GM21526 (cell line): ENCODE results near the gene PBOV1.
"Not testable (repeated sequence)": the region's sequence is repeated elsewhere in the genome, so short reads cannot be mapped to it uniquely, and the experiment has no call there.

Experiments used
- ATAC-seq: cut with Tn5 transposase; IDR thresholded peaks from one replicate; pipeline ENCODE4 v1.9.1; 2021; ENCODE audit warnings: moderate library complexity; ENCODE audit not compliant: unreplicated experiment, low FRiP score

Gene PBOV1

DNA sequence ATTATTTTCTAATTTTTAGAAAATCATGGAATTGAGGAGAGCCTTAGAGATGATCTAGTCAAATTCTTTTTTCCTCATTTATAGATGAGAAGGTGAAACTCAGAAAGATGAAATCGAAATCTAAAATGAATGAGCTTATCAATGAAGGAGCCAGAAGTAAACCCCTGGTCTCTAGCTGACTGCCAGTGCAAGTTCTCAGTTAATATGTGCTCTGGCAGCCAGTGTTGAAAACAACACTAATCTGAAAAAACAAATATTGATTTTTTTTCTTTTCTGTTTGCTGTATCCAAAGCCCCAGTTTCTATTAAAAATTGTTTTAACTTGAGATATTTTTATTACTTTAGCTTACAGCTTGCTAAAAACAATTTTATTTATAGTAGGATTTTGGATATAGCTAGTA lies 21.5 kb upstream of the PBOV1 start:
- ATAC-seq, result no peak

DNA sequence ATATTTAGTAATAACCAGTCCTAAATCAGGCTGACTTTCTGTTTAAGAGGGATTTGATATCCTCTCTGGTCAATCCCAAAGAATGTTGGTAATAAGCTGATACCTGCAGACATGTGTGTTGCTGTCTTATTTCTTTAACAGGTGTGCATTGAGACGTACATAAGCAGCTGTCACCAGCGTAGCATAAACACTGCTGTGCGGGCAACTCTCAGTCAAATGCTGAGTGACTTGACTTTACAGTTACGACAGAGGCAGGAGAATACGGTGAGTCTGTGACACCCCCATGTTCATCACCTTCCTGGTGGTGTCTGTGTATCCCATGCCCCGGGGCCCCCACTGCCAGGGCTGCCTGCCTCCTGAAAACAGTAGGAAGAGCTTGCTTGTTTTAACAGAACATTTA lies 20.1 kb upstream of the PBOV1 start:
- no peak for ATAC-seq

DNA sequence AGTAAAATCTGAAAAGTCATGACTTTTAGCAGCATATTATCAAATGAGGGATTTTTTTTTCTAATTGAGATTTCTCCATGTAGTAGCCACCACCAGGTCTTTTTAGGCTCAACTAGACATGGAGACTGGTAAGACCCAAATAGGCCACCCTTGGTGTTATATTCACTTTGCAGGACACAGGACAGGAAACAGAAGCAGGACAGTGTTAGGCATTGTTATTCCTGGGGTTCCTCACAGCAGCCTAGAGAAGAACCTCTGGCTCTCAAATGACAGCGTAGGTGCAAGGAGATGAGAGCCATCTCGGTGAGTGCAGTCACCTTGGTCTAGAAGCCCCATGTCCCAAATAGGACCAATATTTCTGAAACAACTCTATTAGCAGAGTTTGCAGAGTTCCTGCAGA lies 19.2 kb upstream of the PBOV1 start:
- no peak for ATAC-seq

DNA sequence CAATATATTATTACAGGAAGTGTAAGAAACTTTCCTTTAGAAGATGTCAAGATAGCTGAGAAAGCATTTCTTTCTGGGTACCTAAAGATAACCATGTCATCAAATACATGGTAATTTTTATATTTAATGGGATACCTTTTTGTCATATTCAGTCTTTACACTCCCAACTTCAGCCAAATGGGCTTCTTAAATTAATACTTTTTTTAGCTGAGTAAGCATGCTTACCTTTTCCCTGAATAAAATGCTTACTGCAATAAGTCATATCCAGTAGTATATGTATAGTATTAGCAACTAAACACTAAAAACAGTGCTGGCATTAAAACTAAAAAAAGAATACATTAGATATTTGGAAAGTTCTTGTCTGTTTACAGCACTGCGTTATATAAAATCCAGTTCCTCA lies 17.4 kb upstream of the PBOV1 start:
- no peak for ATAC-seq

DNA sequence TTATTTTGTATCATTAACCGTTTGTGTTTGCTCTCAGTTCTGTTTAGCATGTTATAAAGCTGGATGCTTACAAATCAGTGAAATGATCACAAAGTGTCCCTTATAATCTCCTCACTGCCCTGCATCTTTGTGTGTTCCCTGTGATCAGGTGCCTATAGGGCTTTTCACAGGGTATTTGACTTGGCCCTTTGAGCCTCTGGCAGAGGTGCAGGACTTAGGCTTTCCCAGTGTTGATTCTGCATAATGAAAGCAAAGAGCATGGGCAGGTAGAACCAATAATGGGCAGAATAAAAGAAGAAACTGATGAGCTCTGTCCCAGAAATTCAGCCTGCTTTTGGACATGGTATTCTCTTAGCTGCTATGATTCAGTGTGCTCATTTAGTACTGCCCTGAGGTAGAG lies 16.9 kb upstream of the PBOV1 start:
- ATAC-seq, result no peak

DNA sequence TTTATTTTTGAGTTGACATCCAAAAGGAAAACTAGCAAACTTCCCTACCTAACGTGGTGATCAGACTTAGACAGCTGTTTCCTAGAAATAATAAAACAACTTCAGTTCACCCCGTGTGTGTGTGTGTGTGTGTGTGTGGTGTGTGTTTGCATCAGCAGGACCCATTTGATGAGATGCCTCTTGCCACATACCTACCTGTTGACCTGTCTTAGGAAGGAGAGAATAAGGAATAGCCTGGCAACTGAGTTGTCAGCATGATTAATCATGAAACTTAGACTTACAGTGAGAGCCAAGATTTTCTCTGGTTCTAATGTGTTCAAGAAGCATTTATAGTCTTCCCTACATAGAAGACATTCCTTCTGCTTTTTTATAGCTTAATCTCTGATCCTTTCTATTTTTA lies 16.1 kb upstream of the PBOV1 start:
- ATAC-seq, result no peak

DNA sequence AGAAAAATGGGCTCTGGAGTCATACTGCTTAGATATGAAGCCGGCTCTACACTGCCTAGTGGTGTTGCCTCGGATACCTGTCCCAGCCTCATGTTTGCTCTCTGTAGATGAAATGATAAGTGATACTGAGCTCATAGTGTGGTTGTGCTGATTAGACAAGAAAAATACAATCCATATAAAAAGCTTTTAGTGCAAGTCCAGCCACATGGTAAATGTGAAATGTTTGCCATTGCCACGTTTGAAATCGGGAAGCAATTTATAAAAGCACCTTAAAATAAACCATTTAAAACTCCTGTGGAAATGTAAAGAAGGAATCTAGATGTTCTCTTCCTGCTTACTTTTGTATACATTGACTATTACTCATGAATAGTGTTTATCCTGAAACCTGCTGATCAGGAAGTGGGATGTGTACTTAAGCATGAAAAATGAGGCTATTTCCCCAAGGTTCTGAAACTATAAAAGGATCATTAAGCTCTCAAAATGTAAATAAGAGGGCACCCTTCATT lies 13.1 kb upstream of the PBOV1 start:
- ATAC-seq, result no peak

DNA sequence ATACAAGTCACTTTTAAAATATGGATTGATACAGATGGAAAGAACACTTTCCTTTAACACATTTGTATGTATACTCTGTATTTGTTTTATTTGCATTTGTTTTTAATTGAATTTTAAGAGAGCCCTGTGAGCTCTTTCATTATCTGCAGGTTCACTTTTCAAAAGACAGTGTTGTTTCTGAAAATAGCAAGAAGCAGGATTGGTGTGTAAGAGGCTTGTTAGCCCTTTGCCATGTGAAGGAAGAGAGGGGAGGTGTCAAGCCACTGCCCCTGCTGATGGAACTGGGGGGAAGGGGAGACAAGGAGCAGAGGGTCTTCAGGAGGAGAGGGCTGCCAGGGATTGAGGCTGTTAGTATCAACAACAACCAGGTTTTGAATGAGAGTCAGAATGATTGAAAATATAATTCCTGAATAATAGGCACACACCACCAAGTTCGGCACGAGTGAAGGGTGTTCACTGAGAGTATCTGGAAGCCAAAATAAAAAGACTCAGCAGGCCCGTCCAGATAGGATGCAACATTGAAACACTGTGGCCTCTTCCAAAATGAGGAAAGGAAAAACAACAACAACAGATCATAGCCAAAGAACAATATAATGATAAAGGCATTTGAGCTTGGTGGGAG lies 12.6 kb upstream of the PBOV1 start:
- no peak for ATAC-seq

DNA sequence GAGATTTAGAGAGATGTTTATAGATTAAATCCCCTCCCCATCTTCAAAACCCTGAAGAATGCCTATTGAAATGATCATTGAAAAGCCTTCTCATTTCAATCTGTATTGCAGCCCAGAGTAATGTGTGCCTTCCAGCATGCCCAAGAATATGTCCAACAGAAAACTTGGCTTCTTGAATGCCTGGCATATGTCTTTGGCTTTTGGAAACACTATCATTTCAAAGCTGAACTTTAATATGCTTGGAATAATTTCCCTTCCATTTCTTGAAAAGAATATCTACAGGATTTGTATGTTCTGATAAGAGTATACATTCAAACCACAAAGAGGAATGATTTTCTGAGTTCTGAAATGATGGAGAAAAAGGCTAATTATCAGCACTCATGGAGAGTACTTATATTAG lies 11.9 kb upstream of the PBOV1 start:
- no peak for ATAC-seq

DNA sequence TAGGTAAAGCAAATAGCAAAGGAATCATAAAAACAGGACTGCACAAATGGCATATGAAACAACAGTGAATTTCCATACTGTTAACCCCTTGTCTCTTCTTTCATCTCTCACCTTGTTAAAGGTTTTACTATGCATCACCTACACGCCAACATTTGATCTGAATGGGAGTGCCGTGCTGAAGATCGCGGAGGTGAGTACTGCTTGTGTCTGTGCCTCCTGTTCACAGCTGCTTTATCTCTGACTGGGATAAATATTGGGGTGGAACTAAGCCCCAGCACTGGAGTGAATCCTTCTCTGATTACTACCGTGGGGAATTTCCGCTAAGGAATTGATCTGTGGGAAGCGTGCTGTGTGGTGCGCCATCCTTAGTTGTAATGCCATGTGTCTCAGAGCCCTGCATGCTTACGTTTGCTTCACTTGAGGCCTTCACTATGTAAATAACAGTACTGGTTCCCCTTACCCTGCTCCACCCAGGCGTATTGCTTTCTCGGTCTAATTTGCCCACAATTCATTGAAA lies 11.4 kb upstream of the PBOV1 start:
- ATAC-seq, result no peak

DNA sequence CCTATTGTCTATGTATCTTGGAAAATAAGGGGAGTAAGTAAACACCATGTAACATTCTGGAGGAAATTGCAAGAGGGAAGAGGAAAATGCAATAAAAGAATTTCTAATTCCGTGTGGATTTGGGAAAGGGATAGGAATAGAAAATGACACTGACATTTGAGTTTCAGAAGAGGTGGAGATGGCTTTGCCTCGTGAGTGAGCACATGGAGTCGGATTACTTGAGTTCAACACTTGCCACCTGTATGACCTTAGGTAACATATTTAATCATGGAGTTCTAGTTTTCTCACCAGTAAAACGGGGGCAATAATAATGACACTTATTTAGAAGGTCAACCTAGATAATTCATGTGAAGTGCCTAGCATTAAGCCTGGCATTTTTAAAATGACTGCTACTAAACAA lies 10.8 kb upstream of the PBOV1 start:
- no peak for ATAC-seq

DNA sequence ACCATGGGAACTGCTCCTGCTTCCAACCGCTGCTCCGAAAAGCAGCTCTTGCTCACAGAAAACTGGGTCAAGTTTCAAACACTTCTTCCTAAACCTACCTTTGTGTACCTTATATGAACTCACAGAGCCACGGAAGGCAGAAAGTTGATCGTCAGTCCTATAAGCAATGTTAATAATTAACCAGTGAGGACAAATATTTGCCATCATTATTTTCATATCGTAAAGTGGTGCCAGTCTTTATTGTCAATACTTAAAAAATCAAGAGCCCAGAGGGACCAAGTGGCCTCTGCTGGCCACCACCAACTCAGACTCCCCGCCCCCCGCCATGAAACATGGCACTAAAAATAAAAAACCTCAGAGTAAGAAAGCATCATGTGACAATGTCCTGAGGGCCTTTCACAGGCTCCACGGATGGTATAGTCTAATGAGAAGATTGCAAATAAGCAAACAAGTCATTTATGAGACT lies 9.1 kb upstream of the PBOV1 start:
- no peak for ATAC-seq

DNA sequence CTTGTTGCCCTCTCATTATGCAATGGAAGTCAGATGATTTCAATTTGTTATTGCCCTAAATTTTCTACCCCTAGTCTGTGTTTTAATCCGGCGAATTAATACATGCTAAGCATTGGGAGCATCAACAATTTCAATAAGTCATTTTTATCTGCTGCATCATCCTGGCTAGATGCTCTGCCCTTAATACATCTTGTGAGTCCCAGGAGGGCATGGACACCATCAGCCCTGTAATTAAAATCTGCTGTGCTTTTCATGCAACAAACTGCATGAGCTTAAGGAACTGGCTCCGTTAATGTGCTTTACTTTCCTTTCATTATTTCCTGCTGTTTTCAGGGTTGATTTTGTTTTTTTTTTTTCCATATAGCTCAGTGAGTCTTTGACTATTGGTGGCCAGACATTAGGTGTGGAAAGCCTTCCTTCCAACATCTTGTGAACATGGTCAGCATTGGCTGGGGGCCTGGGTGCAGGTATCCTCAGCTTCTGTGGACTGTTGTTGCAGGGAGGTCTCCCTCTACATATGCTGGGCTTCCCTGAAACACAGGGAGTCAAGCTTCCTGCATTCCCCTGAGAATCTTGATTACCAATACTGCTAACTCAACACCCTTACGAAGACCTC lies 8.5 kb upstream of the PBOV1 start:
- no peak for ATAC-seq

DNA sequence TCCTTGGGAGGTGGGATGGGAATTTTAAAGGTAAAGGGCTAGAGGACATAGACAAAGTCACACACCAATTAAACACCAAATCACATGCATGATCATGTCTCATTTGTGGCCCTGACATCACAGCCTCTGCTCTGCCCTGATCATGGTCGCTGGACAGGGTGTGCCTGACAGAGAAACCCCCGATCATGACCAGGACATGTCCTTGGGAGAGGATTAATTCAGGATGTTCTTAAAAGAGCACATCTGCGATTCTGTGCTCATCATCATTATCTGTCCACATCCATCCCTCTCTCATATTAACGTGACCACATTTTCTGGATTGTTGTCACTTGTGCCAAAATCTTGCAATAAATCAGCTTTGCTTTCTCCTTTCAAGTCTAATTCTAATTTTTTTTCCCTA lies 7.7 kb upstream of the PBOV1 start:
- ATAC-seq, result no peak

DNA sequence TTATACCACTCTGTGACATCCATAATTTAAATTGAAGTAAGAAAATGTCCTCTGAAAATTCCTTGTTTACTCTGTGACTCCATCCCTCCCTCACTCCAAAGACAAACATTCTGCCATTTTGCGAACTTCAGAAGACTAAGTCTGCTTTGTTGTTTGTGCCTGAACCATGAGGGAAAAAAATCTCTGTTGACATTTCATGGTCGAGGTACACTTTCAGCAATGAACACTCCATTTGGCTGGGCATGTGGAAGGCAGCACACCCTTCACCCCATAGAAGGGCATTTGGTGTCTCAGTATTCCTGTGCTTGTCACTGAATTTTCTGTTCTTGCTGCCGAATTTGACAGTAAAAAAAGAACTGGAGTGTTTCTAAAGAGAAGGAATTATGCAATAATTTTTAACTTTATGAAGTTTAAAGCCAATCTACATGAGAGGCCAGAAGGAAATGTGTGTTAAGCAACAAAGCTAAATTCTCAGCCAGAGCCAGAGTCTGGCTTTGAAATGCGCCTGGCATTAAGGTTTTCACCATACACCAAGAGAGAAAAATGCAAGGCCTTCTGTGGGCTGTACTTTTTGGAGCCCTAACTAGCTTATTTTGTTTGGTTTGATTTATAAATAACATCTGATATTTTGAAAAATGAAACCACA lies 4.7 kb upstream of the PBOV1 start:
- no peak for ATAC-seq

DNA sequence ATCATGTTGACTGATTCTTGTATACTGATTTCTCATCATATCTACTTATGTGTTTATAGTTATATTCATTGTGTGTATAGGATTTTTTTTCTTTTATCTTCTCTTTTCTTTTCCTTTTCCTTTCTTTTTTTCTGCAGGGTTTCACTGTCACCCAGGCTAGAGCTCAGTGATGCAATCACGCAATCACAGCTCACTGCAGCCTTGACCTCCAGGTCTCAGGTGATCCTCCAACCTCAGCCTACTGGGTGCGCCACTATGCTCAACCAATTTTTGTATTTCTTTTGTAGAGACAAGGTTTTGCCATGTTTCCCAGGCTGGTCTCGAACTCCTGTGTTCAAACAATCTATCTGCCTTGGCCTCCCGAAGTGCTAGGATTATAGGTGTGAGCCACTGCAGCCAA lies 1.6 kb upstream of the PBOV1 start:
- ATAC-seq, result no peak

DNA sequence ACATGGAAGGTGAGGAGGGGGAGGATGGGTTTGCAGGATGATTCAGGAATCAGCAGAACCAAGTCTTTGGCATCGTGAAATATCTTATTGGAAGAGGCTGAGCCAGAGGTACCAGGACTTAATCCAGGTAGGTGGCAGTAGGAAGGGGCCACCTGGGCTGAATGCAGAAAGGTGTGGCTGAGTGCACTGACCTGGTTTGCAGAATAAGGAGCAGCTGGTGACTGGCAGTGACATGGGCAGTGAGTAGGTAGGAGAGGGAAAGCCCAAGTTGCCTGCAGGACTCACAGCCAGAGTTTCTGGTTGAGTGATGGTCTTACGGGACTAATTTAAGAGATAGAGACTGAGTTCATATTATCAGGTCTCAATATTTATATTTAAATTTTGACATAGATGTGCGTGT lies 1.1 kb upstream of the PBOV1 start:
- no peak for ATAC-seq

DNA sequence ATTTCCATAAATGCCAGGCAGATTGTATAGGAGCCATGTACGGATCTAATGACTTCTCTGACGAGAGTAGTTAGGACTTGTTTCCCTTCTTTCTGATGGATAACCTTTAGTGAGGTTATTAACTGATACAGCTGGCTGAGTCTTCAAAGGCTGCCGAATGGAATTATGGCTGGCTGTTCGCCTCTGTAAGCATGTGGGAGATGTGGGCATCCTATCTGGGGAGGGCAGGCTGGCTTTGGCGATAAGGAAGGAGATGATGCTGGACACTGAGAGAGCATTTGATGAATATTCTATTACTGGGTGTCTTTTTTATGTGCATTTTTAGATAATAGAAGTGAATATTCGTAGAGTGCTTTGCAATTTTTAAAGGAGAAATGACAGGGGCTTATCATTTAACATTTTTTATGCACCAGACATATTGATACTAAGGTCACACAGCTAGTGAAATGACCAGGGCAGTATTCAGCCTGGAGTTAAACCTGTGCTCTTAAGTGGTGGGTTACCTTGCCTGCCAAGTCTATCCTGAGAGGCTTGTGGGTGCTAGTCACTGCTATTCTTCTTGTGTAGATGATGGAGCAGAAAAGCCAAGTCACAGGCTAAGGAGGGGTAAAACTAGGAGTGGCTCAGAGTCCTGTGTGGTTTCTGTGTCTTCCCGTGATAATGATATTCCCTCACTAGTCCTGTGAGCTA lies 3.1 kb downstream of the PBOV1 start:
- ATAC-seq, result no peak

DNA sequence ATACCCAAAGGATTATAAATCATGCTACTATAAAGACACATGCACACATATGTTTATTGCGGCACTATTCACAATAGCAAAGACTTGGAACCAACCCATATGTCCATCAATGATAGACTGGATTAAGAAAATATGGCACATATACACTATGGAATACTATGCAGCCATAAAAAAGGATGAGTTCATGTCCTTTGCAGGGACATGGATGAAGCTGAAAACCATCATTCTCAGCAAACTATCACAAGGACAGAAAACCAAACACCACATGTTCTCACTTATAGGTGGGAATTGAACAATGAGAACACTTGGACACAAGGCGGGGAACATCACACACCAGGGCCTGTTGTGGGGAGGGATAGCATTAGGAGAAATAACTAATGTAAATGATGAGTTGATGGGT lies 5.8 kb downstream of the PBOV1 start:
- ATAC-seq, result not testable (repeated sequence)

DNA sequence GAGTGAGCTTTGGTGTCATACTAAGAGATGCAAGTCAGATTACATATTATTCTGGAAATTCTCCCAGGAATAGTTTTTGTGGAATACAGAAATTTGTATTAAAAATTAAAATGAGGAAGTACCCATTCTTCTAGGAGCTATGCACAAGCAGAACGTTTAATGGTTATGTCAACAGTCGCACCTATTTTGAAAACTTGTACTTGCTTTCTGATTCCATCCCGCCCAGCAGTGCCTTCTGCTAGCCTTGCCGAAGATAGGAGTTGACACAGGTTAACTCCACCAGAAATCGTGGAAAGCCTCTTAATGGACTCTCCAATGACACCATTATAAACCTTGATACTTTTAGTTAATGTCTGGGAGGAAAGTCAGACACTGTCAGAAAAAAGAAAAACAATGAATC lies 6.7 kb downstream of the PBOV1 start:
- ATAC-seq, result no peak

DNA sequence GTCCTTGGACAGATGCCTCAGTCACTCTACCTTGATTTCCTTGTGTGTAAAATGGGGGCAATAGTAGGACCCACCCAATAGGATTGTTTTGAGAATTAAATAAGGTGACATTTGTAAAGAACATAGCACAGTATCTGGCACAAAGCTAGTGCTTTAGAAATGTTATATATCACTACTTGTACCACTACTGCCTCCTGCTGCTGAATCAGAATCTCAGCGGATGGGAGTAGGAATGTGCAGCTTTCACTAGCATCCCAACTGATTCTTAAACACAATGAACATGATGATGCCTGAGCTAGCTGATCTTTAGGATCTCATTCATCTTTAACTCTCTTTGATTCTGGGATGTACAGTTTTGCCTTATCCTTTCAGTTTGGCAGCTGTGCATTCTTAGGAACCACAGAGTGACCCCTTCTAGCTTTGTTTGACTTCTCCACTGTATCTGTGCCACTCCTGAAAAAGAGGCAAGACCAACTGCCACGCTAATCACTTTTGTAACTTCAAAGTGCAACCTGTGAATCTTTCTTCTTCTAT lies 7.2 kb downstream of the PBOV1 start:
- ATAC-seq, result no peak
